HEK293 (cell line): Measurements from ENCODE around the gene ZMYM5.
A peak's percentile ranks its signal among the peaks of the same experiment; 100 is the strongest.

Experiments
- HOXC10 ChIP-seq: sonication (generic); formaldehyde crosslinking; IDR thresholded peaks from 2 replicates; pipeline ENCODE4 v1.8.1; 2023; ENCODE audit warnings: mild to moderate bottlenecking, missing genetic modification reagents
- KLF10 ChIP-seq: fragments of 450-650 bp; IDR thresholded peaks from 2 replicates; pipeline ENCODE4 v1.5.1; 2018; ENCODE audit warnings: missing biosample characterization, mild to moderate bottlenecking, missing genetic modification characterization
- REPIN1 ChIP-seq: fragments of 450-650 bp; formaldehyde crosslinking; IDR thresholded peaks from 2 replicates; pipeline ENCODE4 v1.5.1; 2017; ENCODE audit warnings: missing biosample characterization, missing genetic modification characterization, low read depth
- ZBTB21 ChIP-seq: fragments of 450-650 bp; formaldehyde crosslinking; IDR thresholded peaks from 2 replicates; pipeline ENCODE4 v1.5.1; 2017; ENCODE audit warnings: missing biosample characterization, missing genetic modification characterization
- ZFP3 ChIP-seq: fragments of 450-650 bp; formaldehyde crosslinking; IDR thresholded peaks from 2 replicates; pipeline ENCODE4 v1.5.1; 2016; ENCODE audit warnings: low read depth, missing biosample characterization, missing genetic modification characterization
- ZNF202 ChIP-seq: fragments of 450-650 bp; formaldehyde crosslinking; IDR thresholded peaks from 2 replicates; pipeline ENCODE4 v1.5.1; 2016; ENCODE audit warnings: missing biosample characterization, missing genetic modification characterization, borderline replicate concordance
- ZNF214 ChIP-seq: fragments of 450-650 bp; formaldehyde crosslinking; IDR thresholded peaks from 2 replicates; pipeline ENCODE4 v1.5.1; 2017; ENCODE audit warnings: missing biosample characterization, mild to moderate bottlenecking, missing genetic modification characterization, borderline replicate concordance
- ZNF23 ChIP-seq: fragments of 450-650 bp; formaldehyde crosslinking; IDR thresholded peaks from 2 replicates; pipeline ENCODE4 v1.5.1; 2016; ENCODE audit warnings: missing biosample characterization, missing genetic modification characterization, borderline replicate concordance
- ZNF292 ChIP-seq: fragments of 450-650 bp; formaldehyde crosslinking; IDR thresholded peaks from 2 replicates; pipeline ENCODE4 v1.5.1; 2016; ENCODE audit warnings: low read depth, missing biosample characterization, missing genetic modification characterization, borderline replicate concordance
- ZNF311 ChIP-seq: fragments of 450-650 bp; formaldehyde crosslinking; IDR thresholded peaks from 2 replicates; pipeline ENCODE4 v1.5.1; 2017; ENCODE audit warnings: missing biosample characterization, missing genetic modification characterization, borderline replicate concordance
- ZNF324 ChIP-seq: fragments of 450-650 bp; formaldehyde crosslinking; IDR thresholded peaks from 2 replicates; pipeline ENCODE4 v1.5.1; 2016; ENCODE audit warnings: missing biosample characterization, missing genetic modification characterization
- ZNF354C ChIP-seq: fragments of 450-650 bp; formaldehyde crosslinking; IDR thresholded peaks from 2 replicates; pipeline ENCODE4 v1.5.1; 2016; ENCODE audit warnings: missing biosample characterization, missing genetic modification characterization, low read depth, borderline replicate concordance
- ZNF391 ChIP-seq: fragments of 450-650 bp; formaldehyde crosslinking; IDR thresholded peaks from 2 replicates; pipeline ENCODE4 v1.5.1; 2016; ENCODE audit warnings: low read depth, missing biosample characterization, missing genetic modification characterization, borderline replicate concordance
- ZNF404 ChIP-seq: fragments of 450-650 bp; formaldehyde crosslinking; IDR thresholded peaks from 2 replicates; pipeline ENCODE4 v1.5.1; 2017; ENCODE audit warnings: missing biosample characterization, missing genetic modification characterization
- ZNF473 ChIP-seq: fragments of 450-650 bp; formaldehyde crosslinking; IDR thresholded peaks from 2 replicates; pipeline ENCODE4 v1.5.1; 2017; ENCODE audit warnings: missing biosample characterization, missing genetic modification characterization
- ZNF48 ChIP-seq: fragments of 450-650 bp; formaldehyde crosslinking; IDR thresholded peaks from 2 replicates; pipeline ENCODE4 v1.5.1; 2016; ENCODE audit warnings: missing biosample characterization, missing genetic modification characterization
- ZNF544 ChIP-seq: fragments of 450-650 bp; formaldehyde crosslinking; IDR thresholded peaks from 2 replicates; pipeline ENCODE4 v1.5.0; 2017; ENCODE audit warnings: missing biosample characterization, missing genetic modification characterization
- ZNF548 ChIP-seq: fragments of 450-650 bp; formaldehyde crosslinking; IDR thresholded peaks from 2 replicates; pipeline ENCODE4 v1.5.1; 2016; ENCODE audit warnings: missing biosample characterization, missing genetic modification characterization
- ZNF560 ChIP-seq: fragments of 450-650 bp; formaldehyde crosslinking; IDR thresholded peaks from 2 replicates; pipeline ENCODE4 v1.5.1; 2017; ENCODE audit warnings: missing biosample characterization, missing genetic modification characterization, borderline replicate concordance
- ZNF629 ChIP-seq: fragments of 450-650 bp; formaldehyde crosslinking; IDR thresholded peaks from 2 replicates; pipeline ENCODE4 v1.5.1; 2017; ENCODE audit warnings: missing biosample characterization, missing genetic modification characterization
- ZNF701 ChIP-seq: fragments of 450-650 bp; formaldehyde crosslinking; IDR thresholded peaks from 2 replicates; pipeline ENCODE4 v1.5.1; 2016; ENCODE audit warnings: missing biosample characterization, missing genetic modification characterization
- ZNF707 ChIP-seq: fragments of 450-650 bp; formaldehyde crosslinking; IDR thresholded peaks from 2 replicates; pipeline ENCODE4 v1.5.1; 2016; ENCODE audit warnings: missing biosample characterization, missing genetic modification characterization
- ZNF747 ChIP-seq: fragments of 450-650 bp; formaldehyde crosslinking; IDR thresholded peaks from 2 replicates; pipeline ENCODE4 v1.5.1; 2016; ENCODE audit warnings: missing biosample characterization, missing genetic modification characterization
- ZNF791 ChIP-seq: fragments of 450-650 bp; formaldehyde crosslinking; IDR thresholded peaks from 2 replicates; pipeline ENCODE4 v1.5.1; 2016; ENCODE audit warnings: missing biosample characterization, missing genetic modification characterization
- ZSCAN16 ChIP-seq: fragments of 450-650 bp; formaldehyde crosslinking; IDR thresholded peaks from 2 replicates; pipeline ENCODE4 v1.5.1; 2016; ENCODE audit warnings: missing biosample characterization, missing genetic modification characterization
- TF ChIP-seq, protein P1 (sequence below): fragments of 450-650 bp; formaldehyde crosslinking; IDR thresholded peaks from 2 replicates; pipeline ENCODE4 v1.5.1; 2016; ENCODE audit warnings: missing biosample characterization, missing genetic modification characterization
- TF ChIP-seq, protein P2 (sequence below): fragments of 450-650 bp; formaldehyde crosslinking; IDR thresholded peaks from 2 replicates; pipeline ENCODE4 v1.5.1; 2017; ENCODE audit warnings: missing biosample characterization, mild to moderate bottlenecking, missing genetic modification characterization, moderate library complexity
- TF ChIP-seq, protein P3 (sequence below): fragments of 450-650 bp; formaldehyde crosslinking; IDR thresholded peaks from 2 replicates; pipeline ENCODE4 v1.5.1; 2016; ENCODE audit warnings: missing biosample characterization, missing genetic modification characterization, low read depth
- TF ChIP-seq, protein P4 (sequence below): fragments of 450-650 bp; formaldehyde crosslinking; IDR thresholded peaks from 2 replicates; pipeline ENCODE4 v1.5.1; 2016; ENCODE audit warnings: missing biosample characterization, missing genetic modification characterization, borderline replicate concordance
- TF ChIP-seq, protein P5 (sequence below): fragments of 450-650 bp; formaldehyde crosslinking; IDR thresholded peaks from 2 replicates; pipeline ENCODE4 v1.5.1; 2016; ENCODE audit warnings: missing biosample characterization, missing genetic modification characterization
- TF ChIP-seq, protein P6 (sequence below): fragments of 450-650 bp; formaldehyde crosslinking; conservative IDR thresholded peaks from 2 replicates; pipeline ENCODE4 v1.5.1; 2016; ENCODE audit warnings: low read depth, missing biosample characterization, missing genetic modification characterization

Gene ZMYM5

DNA sequence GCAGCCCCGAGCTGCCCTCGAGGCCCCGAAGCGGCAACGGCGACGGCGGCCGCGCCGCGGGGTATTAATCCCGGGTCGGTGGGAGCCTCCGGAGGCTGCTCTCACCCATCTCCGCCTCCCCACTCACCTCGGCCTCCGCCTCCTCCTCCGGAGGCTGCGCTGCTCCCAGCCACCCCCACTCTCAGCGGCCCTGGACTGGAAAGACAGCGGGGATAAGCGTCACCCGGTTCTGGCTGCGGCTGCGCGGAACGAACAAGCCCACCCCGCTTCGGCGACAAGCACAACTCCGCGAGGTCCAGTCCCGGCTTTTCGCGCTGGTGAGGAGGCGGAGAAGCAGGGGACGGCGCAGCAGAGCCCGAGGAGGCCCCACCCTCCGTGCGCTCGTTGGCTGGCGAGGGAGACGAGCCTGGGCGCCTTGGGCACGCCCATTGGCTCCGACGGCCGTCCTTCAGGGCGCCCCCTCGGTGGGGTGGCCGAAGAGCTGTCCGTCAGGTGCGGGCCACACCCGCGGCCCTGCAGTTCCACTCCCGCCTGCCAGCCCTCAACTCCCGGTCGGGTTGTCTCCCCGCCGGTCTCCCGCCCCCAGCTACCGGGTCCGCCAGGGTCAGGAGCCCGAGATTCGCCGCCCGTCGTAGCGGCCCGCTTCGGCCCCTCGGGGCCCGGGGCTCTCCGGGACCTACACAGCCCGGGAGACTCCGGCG lies at the start of gene ZMYM5 (continued):
- TF ChIP-seq ZNF404 (tag by site-specific recombination) (no peak), ZNF791 (tag by site-specific recombination) (no peak), REPIN1 (no peak), ZNF324 (tag by site-specific recombination) (no peak), ZNF202 (tag by site-specific recombination) (no peak), ZNF707 (tag by site-specific recombination) (no peak), ZBTB21 (tag by site-specific recombination) (no peak), ZNF747 (tag by site-specific recombination) (no peak), ZNF544 (no peak), ZFP3 (no peak), KLF10 (tag by site-specific recombination) (peak; percentile 64; the same call in 1 of the 2 replicates), ZNF292 (tag by site-specific recombination) (no peak), ZSCAN16 (tag by site-specific recombination) (no peak), ZNF391 (tag by site-specific recombination) (no peak), ZNF473 (tag by site-specific recombination) (no peak), ZNF214 (tag by site-specific recombination) (no peak), ZNF560 (tag by site-specific recombination) (no peak), HOXC10 (CRISPR knock-in tag) (no peak), ZNF48 (tag by site-specific recombination) (no peak), ZNF23 (tag by site-specific recombination) (no peak), ZNF311 (no peak), ZNF548 (tag by site-specific recombination) (no peak), ZNF629 (tag by site-specific recombination) (0 out of 2 replicates have a peak, but pooled peaks have one; percentile 15), ZNF354C (no peak), ZNF701 (tag by site-specific recombination) (no peak)
- TF ChIP-seq, protein P1, sequence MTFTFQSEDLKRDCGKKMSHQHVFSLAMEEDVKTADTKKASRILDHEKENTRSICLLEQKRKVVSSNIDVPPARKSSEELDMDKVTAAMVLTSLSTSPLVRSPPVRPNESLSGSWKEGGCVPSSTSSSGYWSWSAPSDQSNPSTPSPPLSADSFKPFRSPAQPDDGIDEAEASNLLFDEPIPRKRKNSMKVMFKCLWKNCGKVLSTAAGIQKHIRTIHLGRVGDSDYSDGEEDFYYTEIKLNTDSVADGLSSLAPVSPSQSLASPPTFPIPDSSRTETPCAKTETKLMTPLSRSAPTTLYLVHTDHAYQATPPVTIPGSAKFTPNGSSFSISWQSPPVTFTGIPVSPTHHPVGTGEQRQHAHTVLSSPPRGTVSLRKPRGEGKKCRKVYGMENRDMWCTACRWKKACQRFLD (tag by site-specific recombination), result no peak
- TF ChIP-seq, protein P2, sequence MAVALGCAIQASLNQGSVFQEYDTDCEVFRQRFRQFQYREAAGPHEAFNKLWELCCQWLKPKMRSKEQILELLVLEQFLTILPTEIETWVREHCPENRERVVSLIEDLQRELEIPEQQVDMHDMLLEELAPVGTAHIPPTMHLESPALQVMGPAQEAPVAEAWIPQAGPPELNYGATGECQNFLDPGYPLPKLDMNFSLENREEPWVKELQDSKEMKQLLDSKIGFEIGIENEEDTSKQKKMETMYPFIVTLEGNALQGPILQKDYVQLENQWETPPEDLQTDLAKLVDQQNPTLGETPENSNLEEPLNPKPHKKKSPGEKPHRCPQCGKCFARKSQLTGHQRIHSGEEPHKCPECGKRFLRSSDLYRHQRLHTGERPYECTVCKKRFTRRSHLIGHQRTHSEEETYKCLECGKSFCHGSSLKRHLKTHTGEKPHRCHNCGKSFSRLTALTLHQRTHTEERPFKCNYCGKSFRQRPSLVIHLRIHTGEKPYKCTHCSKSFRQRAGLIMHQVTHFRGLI, result no peak
- TF ChIP-seq, protein P3, sequence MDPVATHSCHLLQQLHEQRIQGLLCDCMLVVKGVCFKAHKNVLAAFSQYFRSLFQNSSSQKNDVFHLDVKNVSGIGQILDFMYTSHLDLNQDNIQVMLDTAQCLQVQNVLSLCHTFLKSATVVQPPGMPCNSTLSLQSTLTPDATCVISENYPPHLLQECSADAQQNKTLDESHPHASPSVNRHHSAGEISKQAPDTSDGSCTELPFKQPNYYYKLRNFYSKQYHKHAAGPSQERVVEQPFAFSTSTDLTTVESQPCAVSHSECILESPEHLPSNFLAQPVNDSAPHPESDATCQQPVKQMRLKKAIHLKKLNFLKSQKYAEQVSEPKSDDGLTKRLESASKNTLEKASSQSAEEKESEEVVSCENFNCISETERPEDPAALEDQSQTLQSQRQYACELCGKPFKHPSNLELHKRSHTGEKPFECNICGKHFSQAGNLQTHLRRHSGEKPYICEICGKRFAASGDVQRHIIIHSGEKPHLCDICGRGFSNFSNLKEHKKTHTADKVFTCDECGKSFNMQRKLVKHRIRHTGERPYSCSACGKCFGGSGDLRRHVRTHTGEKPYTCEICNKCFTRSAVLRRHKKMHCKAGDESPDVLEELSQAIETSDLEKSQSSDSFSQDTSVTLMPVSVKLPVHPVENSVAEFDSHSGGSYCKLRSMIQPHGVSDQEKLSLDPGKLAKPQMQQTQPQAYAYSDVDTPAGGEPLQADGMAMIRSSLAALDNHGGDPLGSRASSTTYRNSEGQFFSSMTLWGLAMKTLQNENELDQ (tag by site-specific recombination), result no peak
- TF ChIP-seq, protein P4, sequence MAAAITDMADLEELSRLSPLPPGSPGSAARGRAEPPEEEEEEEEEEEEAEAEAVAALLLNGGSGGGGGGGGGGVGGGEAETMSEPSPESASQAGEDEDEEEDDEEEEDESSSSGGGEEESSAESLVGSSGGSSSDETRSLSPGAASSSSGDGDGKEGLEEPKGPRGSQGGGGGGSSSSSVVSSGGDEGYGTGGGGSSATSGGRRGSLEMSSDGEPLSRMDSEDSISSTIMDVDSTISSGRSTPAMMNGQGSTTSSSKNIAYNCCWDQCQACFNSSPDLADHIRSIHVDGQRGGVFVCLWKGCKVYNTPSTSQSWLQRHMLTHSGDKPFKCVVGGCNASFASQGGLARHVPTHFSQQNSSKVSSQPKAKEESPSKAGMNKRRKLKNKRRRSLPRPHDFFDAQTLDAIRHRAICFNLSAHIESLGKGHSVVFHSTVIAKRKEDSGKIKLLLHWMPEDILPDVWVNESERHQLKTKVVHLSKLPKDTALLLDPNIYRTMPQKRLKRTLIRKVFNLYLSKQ (tag by site-specific recombination), result no peak
- TF ChIP-seq, protein P5, sequence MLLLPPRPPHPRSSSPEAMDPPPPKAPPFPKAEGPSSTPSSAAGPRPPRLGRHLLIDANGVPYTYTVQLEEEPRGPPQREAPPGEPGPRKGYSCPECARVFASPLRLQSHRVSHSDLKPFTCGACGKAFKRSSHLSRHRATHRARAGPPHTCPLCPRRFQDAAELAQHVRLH (tag by site-specific recombination), result no peak
- TF ChIP-seq, protein P6, sequence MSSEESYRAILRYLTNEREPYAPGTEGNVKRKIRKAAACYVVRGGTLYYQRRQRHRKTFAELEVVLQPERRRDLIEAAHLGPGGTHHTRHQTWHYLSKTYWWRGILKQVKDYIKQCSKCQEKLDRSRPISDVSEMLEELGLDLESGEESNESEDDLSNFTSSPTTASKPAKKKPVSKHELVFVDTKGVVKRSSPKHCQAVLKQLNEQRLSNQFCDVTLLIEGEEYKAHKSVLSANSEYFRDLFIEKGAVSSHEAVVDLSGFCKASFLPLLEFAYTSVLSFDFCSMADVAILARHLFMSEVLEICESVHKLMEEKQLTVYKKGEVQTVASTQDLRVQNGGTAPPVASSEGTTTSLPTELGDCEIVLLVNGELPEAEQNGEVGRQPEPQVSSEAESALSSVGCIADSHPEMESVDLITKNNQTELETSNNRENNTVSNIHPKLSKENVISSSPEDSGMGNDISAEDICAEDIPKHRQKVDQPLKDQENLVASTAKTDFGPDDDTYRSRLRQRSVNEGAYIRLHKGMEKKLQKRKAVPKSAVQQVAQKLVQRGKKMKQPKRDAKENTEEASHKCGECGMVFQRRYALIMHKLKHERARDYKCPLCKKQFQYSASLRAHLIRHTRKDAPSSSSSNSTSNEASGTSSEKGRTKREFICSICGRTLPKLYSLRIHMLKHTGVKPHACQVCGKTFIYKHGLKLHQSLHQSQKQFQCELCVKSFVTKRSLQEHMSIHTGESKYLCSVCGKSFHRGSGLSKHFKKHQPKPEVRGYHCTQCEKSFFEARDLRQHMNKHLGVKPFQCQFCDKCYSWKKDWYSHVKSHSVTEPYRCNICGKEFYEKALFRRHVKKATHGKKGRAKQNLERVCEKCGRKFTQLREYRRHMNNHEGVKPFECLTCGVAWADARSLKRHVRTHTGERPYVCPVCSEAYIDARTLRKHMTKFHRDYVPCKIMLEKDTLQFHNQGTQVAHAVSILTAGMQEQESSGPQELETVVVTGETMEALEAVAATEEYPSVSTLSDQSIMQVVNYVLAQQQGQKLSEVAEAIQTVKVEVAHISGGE (tag by site-specific recombination), result no peak
